ENCODE data around the gene ATF3. TPM values are rescaled to one million over a fixed set of nuclear protein-coding genes. Genes with fewer than 3 reads are reported as not detected.

ATF3 gene
- total RNA-seq, 2 experiments from 2014 or later = 2.7 to 2.9 TPM

DNA sequence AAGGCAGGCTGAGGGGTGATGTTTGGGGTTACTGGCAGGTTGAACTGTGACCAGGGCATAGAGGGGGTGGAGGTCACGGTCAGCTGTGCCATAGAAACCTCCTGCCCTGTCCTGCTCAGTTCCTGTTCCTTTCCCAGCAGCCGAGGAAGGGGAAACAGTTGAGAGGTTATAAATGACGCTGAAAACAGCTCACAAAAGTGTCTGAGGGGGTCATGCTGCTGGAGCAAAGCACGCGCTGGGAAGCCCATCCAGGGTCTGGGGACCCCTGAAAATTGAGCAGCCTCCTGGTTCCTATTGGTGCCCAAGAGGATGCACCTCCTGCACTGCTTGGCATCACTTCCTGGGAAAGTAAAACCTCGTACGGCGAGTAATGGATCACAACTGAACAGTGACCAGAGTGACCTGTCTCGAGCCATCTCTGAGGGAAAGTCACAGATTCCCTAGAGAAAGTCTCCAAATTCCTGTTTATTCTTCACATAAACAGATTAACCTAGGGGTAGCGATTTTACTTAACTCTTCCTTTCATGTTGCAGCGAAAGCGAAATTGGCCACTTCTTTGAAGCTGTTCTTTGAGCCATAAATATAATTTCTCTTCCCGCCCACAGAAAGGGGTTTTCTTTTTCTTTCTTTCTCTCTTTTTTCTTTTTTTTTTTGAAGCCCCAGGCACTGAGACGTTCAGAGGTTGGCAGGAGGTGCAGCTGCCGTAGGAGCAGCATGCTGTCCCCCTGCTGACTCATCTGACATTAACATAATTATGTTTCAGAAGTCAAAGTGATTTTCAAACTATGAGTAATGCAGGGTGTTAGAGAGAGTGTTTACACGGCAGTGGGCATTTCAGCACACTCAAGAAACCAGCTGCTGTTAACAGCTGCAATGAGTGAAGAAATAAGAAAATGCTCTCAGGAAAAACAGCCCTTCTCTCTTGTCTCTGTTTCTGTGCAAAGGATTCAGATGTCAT lies 41.8 kb upstream of the ATF3 start:
- Histone ChIP-seq H3K36me3 (ENCODE audit: insufficient read depth, low read length) (no peaks in the 10 kb centered on the region), H3K27ac (ENCODE audit: low read depth, low read length, poor library complexity, severe bottlenecking) (no peak overlapping the region), H3K4me3 (ENCODE audit: low read depth, low read length, poor library complexity, severe bottlenecking) (peak overlapping the region; percentile 63), H3K9me2 (ENCODE audit: insufficient read depth, low read length) (no peaks in the 10 kb centered on the region), H3K79me2 (ENCODE audit: insufficient read depth, low read depth, low read length) (no peaks in the 10 kb centered on the region), H3K4me1 (ENCODE audit: insufficient read depth, low read length, poor library complexity, severe bottlenecking) (peaks cover 15% of the 10 kb centered on the region), H2AFZ (ENCODE audit: low read length) (peak overlapping the region; percentile 99), H3K4me2 (ENCODE audit: low read length) (peak overlapping the region; percentile 81), H4K20me1 (ENCODE audit: insufficient read depth, low read length) (no peaks in the 10 kb centered on the region), H3K9me3 (ENCODE audit: low read length) (no peaks in the 10 kb centered on the region)
- TF ChIP-seq, protein P1, sequence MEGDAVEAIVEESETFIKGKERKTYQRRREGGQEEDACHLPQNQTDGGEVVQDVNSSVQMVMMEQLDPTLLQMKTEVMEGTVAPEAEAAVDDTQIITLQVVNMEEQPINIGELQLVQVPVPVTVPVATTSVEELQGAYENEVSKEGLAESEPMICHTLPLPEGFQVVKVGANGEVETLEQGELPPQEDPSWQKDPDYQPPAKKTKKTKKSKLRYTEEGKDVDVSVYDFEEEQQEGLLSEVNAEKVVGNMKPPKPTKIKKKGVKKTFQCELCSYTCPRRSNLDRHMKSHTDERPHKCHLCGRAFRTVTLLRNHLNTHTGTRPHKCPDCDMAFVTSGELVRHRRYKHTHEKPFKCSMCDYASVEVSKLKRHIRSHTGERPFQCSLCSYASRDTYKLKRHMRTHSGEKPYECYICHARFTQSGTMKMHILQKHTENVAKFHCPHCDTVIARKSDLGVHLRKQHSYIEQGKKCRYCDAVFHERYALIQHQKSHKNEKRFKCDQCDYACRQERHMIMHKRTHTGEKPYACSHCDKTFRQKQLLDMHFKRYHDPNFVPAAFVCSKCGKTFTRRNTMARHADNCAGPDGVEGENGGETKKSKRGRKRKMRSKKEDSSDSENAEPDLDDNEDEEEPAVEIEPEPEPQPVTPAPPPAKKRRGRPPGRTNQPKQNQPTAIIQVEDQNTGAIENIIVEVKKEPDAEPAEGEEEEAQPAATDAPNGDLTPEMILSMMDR (conservative IDR thresholded peaks at IDR 0.05; ENCODE audit: low read length) = no peak
- TF ChIP-seq EZH2phosphoT487 (IDR thresholded peaks at IDR 0.05; ENCODE audit: borderline replicate concordance, low read depth, low read length) = no peak
- BruUV-seq (replicated peaks) = no TSS peak
- intact Hi-C loops (cut with micrococcal nuclease; ENCODE audit: unreplicated experiment) = loop anchor here (2.0 kb wide), 1 partner anchor 42 kb away; the partner anchor contains the start of gene ATF3
- POLR2A ChIA-PET = interaction anchor here (0.8 to 1.5 kb wide), 9 partner anchors 9 to 477 kb away, joined by 3 to 5 read pairs (median 3); no protein-coding TSS in a partner anchor
- DNase-seq (ENCODE audit: low spot score) = peak; percentile 56
- CTCF ChIA-PET (ENCODE audit: unreplicated experiment) = interaction anchor here (0.9 kb wide), 1 partner anchor 111 kb away, joined by 3 read pairs; no protein-coding TSS in a partner anchor

DNA sequence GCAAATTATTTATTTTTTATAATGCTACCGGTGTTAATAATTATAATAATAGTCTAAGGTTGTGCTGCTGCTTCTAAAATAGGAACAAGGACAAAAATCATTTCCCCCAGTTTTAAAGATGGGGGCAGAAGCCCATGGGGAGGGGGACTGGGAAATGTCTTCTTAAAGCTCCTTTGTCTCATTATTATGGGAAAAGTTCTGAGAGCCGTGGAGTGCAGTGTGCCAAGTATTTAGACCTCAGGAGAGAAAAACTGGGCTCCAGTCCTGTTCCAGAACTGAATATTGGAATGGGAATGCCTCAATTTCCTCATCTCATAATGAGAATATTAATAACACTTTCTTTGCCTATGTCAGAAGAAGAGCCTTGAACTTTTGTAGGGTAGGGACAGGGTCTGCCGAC lies 40.9 kb upstream of the ATF3 start:
- H3K79me2 ChIP-seq (ENCODE audit: insufficient read depth, low read depth, low read length) = no peaks in the 10 kb centered on the region
- H3K4me2 ChIP-seq (ENCODE audit: low read length) = peak overlapping the region; percentile 81
- POLR2A ChIA-PET = interaction anchor here (0.7 to 1.5 kb wide), 9 partner anchors 9 to 476 kb away, joined by 3 to 5 read pairs (median 3); partner anchors contain the start of gene NSL1
- TF ChIP-seq, protein P1 (conservative IDR thresholded peaks at IDR 0.05; ENCODE audit: low read length) = no peak
- TF ChIP-seq EZH2phosphoT487 (IDR thresholded peaks at IDR 0.05; ENCODE audit: borderline replicate concordance, low read depth, low read length) = no peak
- no peaks in the 10 kb centered on the region for H3K9me2 ChIP-seq (ENCODE audit: insufficient read depth, low read length)
- no peaks in the 10 kb centered on the region for H4K20me1 ChIP-seq (ENCODE audit: insufficient read depth, low read length)
- H3K36me3 ChIP-seq (ENCODE audit: insufficient read depth, low read length) = no peaks in the 10 kb centered on the region
- CTCF ChIA-PET (ENCODE audit: unreplicated experiment) = no interaction called here
- H3K4me1 ChIP-seq (ENCODE audit: insufficient read depth, low read length, poor library complexity, severe bottlenecking) = peaks cover 15% of the 10 kb centered on the region
- intact Hi-C loops (cut with micrococcal nuclease; ENCODE audit: unreplicated experiment) = loop anchor here (2.0 kb wide), 1 partner anchor 41 kb away; the partner anchor contains the start of gene ATF3
- H2AFZ ChIP-seq (ENCODE audit: low read length) = peak overlapping the region; percentile 99; the same call in 1 of the 2 replicates
- no peak overlapping the region for H3K27ac ChIP-seq (ENCODE audit: low read depth, low read length, poor library complexity, severe bottlenecking)
- no peaks in the 10 kb centered on the region for H3K9me3 ChIP-seq (ENCODE audit: low read length)
- no peak for DNase-seq (ENCODE audit: low spot score)
- no peak overlapping the region for H3K4me3 ChIP-seq (ENCODE audit: low read depth, low read length, poor library complexity, severe bottlenecking)
- BruUV-seq (replicated peaks) = no TSS peak
